RCC 7860 (cell line): Measurements from ENCODE around the gene PPFIBP2.

ENCODE experiments used
- DNase-seq: peaks from one replicate; pipeline ENCODE4 v3.0.0-alpha.2; 2015; ENCODE audit warnings: low spot score
- FAIRE-seq: peaks from 2 replicates; lab custom pipeline; 2012; peaks lifted over from hg19 to GRCh38; lab: Jason Lieb, UNC

PPFIBP2 gene

DNA sequence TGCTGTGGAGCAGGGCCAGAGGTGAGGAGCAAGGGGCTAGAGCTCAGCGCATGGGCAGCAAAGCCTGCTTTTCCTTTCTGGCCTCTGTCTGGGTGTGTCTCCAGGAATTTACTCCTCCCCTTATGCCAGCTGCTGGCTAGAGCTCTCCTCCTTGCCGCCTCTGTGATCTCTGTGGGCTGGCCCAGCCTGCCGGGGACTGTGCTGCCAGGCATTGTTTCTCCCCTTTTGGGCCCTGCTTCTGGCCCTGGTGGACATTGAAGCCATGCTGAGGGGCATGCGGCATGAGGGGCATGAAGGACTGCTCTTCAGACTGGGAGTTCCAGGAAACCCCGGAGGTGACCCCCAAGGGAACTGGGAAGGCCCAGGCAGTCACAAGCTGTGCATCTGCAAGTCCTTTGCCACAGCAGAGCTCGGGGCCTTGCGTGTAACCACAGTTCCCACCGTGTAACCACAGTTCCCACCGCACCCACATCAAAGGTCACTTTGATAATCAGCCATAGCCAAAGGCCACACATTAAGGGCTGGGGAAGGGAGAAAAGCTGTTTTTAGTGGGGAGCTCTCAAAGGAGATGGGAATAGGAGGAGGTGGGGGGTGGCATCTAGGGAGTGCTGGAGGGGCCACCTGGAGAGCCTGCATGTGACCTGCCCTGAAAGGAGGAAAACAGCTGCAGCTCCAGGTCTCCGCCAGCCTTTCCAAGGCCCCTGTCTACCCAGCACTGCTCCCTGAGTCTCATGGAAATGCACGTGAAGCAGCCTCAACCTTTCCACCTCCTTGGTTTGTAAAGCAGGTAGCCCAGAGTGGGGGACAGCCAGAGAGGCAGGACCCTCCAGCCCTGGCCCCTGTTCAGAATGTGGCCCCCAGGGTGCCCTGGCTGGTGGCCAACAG is 62.3 kb downstream of the PPFIBP2 start:
- no peak for FAIRE-seq
- DNase-seq, result no peak

DNA sequence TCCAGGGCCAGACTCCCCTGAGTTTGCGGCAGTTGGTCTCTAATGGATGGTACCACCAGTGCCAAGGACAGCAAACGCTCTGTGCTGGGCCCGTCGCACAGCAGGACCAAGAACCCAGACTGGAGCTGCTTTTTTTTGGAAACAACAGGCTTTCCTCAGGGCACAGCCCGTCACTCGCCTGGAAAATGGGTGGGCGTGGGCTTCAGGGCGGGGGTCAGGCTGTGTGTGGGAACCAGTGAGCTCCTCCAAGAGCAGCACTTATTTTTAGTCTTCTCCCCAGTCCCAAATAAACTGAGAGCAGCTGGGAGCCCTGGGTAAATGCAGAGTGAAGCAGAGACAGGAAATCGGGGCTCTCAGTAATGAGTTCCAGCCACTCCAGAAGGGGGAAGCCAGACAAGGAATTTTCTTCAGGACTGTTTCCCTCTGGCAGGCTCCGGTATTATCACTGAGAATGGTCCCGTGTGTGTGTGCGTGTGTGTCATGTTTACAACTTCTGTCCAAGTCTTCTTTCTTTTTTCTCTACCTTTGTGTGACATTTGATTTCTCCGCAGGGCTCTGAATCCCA is 63.0 kb downstream of the PPFIBP2 start:
- no peak for DNase-seq
- no peak for FAIRE-seq

- FAIRE-seq (no peak), DNase-seq (no peak)
These were observed 63.7 kb downstream of the PPFIBP2 start for GRCh38 chr11:7577291-7578190.

DNA sequence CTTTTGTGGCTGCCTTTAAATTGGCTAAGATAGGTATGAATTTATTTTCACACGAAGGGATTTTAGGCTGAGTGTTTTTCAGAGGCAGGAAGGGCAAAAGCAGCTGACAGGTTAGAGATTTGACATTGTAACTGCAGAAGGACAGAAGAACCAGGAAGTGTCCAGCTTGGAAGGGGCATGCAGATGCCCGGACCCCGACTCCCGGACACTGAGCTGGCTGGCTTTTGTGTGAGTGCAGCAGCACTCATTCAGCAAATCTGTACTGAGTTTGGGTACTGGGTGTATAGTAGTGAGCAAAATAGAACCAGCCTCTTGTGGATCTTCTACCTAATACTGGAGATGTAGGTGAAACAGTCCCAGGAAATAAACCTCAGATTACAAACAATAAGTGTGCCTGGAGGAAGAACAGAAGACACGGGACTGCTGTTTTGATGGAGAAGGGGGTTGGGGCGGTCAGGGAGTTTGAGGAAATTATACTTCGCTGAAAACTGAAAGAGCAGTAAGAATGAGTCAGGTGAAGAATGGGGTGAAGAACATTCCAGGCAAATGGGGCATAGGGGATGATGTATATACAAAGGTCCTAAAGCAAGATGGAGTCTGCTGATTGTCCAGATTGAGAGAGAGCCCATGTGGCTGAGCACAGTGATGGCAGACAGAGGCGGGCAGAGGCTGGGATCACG is 64.6 kb downstream of the PPFIBP2 start:
- FAIRE-seq (no peak), DNase-seq (no peak)

GRCh38 chr11:7579361-7579791 is 65.6 kb downstream of the PPFIBP2 start:
- FAIRE-seq, result no peak
- no peak for DNase-seq

DNA sequence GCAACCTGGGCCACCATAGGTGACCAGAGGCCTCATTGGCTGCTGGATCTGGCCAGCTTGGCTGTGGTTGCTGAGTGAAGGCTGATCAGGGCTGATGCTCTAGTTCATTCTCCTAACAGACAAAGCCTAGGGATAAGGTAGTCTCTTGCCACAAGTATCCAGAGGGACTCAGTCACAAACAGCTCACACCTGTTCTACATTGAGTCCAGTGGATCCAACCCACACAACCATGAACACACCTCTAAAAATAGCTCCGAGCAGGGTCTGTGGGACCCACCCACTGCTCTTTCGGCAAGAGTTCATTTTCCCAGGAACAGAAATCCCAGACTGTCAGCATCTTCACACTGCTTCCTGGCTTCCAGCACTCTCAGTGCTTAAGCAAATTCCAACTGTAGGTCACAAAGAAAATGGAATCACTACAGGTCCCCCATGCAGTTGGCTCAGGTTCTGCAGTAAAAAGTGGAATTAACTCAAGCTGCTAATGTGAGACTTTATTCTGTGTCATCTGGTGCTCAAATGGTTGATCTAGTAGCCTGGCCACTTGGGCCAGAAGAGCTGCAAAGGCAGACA is 67.3 kb downstream of the PPFIBP2 start:
- DNase-seq (no peak), FAIRE-seq (no peak)

GRCh38 chr11:7582338-7582985 is 68.7 kb downstream of the PPFIBP2 start:
- no peak for FAIRE-seq
- DNase-seq, result no peak

DNA sequence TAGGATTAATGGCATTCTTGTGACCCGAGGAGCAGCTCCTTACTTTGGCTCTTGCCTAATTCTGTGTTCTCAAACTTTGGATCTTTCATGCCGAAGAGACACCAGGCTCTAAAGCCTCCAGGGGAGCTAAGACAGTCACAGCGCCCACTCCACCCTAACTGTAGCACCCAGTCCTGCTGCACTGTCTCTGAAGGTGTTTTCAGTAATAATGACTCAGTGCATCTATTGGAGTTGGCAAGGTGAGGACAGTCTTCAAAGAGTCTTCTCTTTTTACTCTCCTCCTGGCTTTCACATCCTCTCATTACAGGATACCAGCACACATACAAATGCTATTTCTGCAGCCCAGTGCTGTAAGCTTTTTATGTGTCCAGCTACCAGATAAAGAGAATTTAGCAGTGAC is 69.4 kb downstream of the PPFIBP2 start:
- FAIRE-seq (no peak), DNase-seq (no peak)

- no peak for FAIRE-seq
These were observed 71.1 kb downstream of the PPFIBP2 start for GRCh38 chr11:7584910-7585309.

GRCh38 chr11:7585816-7586215 is 72.0 kb downstream of the PPFIBP2 start:
- DNase-seq (no peak), FAIRE-seq (no peak)

More at GRCh38 chr11:7584910-7585309, 71.1 kb downstream of the PPFIBP2 start:
- no peak for DNase-seq

GRCh38 chr11:7586376-7586775 is 72.6 kb downstream of the PPFIBP2 start:
- DNase-seq, result no peak
- FAIRE-seq, result no peak

DNA sequence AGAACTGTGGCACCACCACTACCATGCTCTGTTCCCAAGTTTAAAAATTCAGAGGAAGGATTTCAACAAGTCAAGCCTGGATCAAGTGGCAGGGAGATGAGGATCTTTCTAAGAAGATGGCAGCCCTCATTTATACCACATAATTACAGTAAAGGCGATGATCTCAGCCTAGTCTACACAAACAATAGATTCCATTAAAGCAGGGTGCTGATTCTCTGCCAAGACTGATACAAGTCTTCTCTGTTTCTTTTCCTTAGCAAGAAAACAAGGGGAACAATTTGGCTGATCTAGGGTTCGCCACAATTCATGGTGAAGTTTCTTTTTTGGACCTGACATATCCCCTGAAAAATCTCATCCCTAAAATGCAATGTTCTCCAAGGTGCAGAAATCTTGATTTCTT is 73.9 kb downstream of the PPFIBP2 start:
- FAIRE-seq, result no peak
- DNase-seq, result no peak

GRCh38 chr11:7589861-7590260 is 76.1 kb downstream of the PPFIBP2 start:
- FAIRE-seq, result no peak

DNA sequence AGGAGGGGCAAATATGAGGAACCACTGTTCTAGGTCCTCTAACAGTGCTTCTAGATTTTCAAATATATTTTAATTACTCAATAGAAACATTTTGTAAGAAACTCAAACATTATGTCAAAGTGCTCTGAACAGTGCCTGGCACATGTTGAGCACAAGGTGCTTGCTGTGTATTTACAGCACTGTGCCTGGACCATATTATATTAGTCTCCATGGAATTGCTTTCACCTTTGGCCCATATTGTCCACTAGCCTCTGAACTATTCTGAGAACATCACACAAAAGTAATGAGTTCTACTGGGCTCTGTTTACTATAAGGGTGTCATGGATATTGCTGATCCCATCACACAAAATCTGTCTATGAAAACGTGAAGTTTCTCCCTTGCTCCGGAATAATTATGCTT is 76.7 kb downstream of the PPFIBP2 start:
- FAIRE-seq (no peak), DNase-seq (no peak)

More at GRCh38 chr11:7589861-7590260, 76.1 kb downstream of the PPFIBP2 start:
- DNase-seq, result no peak

- FAIRE-seq (no peak), DNase-seq (no peak)
These were observed 77.5 kb downstream of the PPFIBP2 start for GRCh38 chr11:7591107-7591894.

DNA sequence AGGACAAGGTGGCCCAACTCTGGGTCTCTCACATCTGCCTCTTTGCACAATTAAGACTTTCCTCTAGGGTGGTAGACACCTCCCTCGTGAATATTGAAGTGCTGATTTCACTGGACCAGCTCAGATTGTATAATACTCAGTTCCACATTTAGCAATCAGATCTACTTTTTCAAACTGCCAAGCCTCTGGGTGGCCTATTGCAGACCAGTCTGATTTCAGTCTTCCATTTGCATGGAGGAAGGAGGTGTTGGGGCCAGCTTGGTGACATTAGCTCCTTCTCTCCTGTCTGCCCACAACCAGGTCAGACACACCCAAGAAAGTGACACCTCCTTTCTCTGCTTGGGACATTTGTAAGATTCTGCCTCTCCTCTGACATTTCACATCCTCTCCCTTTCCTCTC is 78.2 kb downstream of the PPFIBP2 start:
- FAIRE-seq (no peak), DNase-seq (no peak)

DNA sequence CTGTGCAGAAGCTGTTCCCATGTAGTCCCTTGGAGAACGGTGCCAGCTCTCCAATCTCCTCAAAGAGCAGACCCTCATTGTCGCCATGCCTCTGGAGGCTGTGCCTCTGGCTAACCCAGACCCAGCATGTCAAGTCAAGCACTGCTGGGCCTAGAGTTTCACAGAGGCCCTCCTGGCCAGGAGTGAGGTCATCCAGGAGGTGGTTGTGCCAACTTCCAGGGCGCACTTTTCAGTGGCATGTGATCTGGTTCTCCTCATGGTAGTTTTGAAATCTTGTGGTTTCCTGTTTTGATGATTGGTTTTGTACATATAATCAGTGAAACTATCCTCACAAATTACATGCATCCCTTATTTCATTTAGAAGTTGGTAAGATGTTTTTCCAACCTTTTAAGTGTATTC is 78.9 kb downstream of the PPFIBP2 start:
- FAIRE-seq (no peak), DNase-seq (no peak)

GRCh38 chr11:7593481-7593880 is 79.7 kb downstream of the PPFIBP2 start:
- no peak for FAIRE-seq
- no peak for DNase-seq
